Neutrophil (primary cell): Measurements from ENCODE around the gene ACSL6.

Experiments
- H3K27ac ChIP-seq: fragments of 200-600 bp; sonication (generic); 2 replicates; pipeline ENCODE4 v1.5.1; 2016; ENCODE audit warnings: mild to moderate bottlenecking, moderate library complexity
- H3K27me3 ChIP-seq: fragments of 200-600 bp; sonication (generic); 2 replicates; pipeline ENCODE4 v1.6.0; 2016; ENCODE audit warnings: mild to moderate bottlenecking
- H3K36me3 ChIP-seq: fragments of 200-600 bp; sonication (generic); 2 replicates; pipeline ENCODE4 v1.5.1; 2017
- H3K4me1 ChIP-seq, 2 experiments: fragments of 200-600 bp in 1 of 2; sonication (generic) in 1 of 2; 1 replicate in 1 of 2; 2 replicates in 1 of 2; pipeline versions ENCODE4 v1.5.1 to v1.6.1; 2013 to 2016; ENCODE audit warnings: low read depth in 1 of 2, low read length in 1 of 2, mild to moderate bottlenecking in 1 of 2, moderate library complexity in 1 of 2; ENCODE audit not compliant: control insufficient read depth in 1 of 2, insufficient read depth in 1 of 2
- H3K4me3 ChIP-seq, 2 experiments: fragments of 200-600 bp in 1 of 2; sonication (generic) in 1 of 2; 1 replicate in 1 of 2; 2 replicates in 1 of 2; pipeline ENCODE4 v1.5.1; 2013 to 2016; ENCODE audit warnings: low read depth in 1 of 2, low read length in 1 of 2, mild to moderate bottlenecking in 1 of 2, moderate library complexity in 1 of 2
- H3K9me3 ChIP-seq: fragments of 200-600 bp; sonication (generic); 2 replicates; pipeline ENCODE4 v1.5.1; 2016
- TF ChIP-seq, protein P1 (sequence below): fragments of 200-600 bp; sonication (generic); IDR thresholded peaks from 2 replicates; pipeline ENCODE4 v1.5.1; 2016; ENCODE audit warnings: antibody characterized with exemption

The ACSL6 gene

DNA sequence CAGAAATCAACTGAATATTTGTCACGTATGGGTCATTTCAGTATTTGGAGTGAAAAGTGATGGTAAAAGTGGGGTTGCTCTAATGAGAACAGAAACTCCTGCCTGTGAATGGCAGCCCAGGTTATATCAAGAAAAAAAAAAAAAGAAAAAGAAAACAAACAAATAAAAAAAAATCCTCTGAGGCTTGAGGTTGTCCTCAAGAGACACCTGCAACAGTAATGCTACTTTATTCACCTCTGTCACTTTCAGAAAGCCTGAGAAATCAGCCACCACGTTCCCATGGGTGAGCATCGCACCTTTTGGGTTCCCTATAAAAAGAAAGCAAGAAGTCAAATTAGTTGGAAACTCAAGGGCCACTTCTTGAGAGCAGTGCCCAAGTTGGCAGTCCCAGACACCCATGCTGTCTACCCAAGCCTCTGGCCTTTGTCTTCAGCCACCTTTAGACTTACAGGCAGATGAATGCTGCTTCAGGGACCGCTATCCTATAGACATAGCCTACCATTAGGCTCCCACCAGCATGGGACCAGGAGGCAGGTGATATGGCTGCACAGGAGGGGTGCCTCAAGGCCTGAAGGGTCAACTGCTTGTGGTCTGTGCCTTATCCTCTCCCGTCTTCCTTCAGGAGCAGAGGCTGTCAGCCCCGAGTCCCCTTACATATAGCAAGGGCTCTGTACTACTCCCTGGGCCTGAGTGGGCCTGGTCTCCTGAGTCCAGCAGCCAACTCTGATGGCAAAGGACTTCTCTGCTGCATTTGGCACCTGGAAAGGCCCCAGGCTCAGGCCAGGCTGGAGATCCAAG, 34.8 kb downstream of the ACSL6 start:
- Histone ChIP-seq H3K36me3 (no peaks in the 10 kb centered on the region), H3K27me3 (no peaks in the 10 kb centered on the region), H3K9me3 (no peaks in the 10 kb centered on the region), H3K27ac (no peak overlapping the region), H3K4me1 (no peaks in the 10 kb centered on the region), H3K4me3 (no peak overlapping the region)
- TF ChIP-seq, protein P1, sequence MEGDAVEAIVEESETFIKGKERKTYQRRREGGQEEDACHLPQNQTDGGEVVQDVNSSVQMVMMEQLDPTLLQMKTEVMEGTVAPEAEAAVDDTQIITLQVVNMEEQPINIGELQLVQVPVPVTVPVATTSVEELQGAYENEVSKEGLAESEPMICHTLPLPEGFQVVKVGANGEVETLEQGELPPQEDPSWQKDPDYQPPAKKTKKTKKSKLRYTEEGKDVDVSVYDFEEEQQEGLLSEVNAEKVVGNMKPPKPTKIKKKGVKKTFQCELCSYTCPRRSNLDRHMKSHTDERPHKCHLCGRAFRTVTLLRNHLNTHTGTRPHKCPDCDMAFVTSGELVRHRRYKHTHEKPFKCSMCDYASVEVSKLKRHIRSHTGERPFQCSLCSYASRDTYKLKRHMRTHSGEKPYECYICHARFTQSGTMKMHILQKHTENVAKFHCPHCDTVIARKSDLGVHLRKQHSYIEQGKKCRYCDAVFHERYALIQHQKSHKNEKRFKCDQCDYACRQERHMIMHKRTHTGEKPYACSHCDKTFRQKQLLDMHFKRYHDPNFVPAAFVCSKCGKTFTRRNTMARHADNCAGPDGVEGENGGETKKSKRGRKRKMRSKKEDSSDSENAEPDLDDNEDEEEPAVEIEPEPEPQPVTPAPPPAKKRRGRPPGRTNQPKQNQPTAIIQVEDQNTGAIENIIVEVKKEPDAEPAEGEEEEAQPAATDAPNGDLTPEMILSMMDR, result no peak

DNA sequence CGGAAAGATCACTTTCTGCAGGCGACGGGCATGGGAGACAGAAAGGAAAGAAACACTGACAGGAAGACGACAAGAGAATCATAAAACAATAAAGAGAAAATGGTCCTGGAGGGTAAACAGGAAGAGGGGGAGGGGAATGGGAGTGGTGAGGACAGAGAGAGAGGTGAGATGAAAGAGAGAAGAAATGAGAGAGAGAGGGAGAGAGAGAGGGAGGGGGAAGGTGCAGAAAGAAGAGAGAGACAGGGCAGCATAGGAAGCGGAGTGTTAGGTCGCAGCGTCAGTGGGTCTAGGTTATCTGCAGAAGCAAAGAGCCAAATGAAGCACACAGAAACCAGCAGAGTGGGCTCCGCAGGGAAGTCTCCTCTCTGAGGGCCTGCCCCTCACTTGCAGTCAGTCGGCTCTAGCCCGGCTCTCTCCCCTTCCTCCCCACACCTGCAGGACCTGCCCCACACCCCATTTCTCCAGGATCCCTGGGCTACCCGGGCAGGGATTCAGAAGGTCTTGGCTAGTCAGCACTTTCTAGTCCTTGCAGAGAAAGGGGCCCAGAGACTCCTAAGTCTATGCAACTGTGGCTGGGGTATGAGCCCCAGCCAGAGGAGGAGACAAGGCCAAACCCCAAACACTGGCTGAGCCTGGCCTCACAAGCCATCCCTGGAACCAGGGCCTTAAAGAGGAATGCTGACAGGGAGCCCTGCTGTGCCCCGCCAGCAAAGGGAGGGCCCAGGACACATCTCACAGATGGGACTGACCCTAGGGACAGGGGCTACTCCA, 36.3 kb downstream of the ACSL6 start:
- no peaks in the 10 kb centered on the region for H3K36me3 ChIP-seq
- TF ChIP-seq, protein P1, result no peak
- no peaks in the 10 kb centered on the region for H3K4me1 ChIP-seq
- H3K9me3 ChIP-seq, result no peaks in the 10 kb centered on the region
- no peak overlapping the region for H3K4me3 ChIP-seq
- H3K27me3 ChIP-seq, result peaks cover 10% of the 10 kb centered on the region
- H3K27ac ChIP-seq, result no peak overlapping the region

DNA sequence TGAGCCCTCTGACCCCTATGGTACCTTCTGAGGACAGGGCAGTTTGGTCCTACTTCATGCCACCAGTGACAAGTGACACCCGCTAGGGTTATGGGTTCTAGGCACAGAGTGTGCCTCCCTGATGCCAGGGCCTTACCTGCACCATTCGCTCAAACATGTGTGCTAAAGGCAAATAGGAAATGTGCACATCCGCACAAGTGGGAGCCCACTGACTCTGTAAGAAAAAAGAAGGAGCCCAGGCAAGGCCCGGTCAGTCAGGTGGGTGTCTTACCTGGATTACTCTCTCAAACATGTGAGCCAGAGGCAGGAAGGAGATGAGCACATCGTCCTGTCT, 36.9 kb downstream of the ACSL6 start:
- H3K27me3 ChIP-seq, result peaks cover 10% of the 10 kb centered on the region
- TF ChIP-seq, protein P1, result no peak
- H3K27ac ChIP-seq, result no peak overlapping the region
- no peaks in the 10 kb centered on the region for H3K9me3 ChIP-seq
- no peaks in the 10 kb centered on the region for H3K36me3 ChIP-seq
- H3K4me1 ChIP-seq, result no peaks in the 10 kb centered on the region
- no peak overlapping the region for H3K4me3 ChIP-seq

DNA sequence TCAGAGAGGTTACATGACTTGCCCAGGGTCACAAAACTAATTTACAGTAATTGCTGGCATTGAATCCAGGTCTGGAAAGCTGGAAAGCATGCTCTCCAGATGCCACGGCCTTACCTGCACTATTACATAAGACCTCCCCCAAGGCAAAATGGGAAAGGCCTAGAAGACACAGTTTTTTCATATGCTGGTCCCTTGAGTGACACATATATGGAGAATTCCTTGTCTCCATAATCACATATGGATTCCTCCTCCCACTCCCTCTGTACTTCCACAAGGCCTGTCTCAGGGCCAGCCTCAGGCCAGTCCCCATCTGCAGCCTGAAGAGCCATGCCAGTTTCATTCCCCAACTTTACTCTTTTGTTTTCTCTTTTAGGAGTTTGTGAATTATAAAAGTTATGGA, 37.4 kb downstream of the ACSL6 start:
- no peaks in the 10 kb centered on the region for H3K9me3 ChIP-seq
- H3K36me3 ChIP-seq, result no peaks in the 10 kb centered on the region
- H3K27me3 ChIP-seq, result peaks cover 10% of the 10 kb centered on the region
- H3K4me1 ChIP-seq, result no peaks in the 10 kb centered on the region
- no peak overlapping the region for H3K27ac ChIP-seq
- no peak overlapping the region for H3K4me3 ChIP-seq
- TF ChIP-seq, protein P1, result no peak

DNA sequence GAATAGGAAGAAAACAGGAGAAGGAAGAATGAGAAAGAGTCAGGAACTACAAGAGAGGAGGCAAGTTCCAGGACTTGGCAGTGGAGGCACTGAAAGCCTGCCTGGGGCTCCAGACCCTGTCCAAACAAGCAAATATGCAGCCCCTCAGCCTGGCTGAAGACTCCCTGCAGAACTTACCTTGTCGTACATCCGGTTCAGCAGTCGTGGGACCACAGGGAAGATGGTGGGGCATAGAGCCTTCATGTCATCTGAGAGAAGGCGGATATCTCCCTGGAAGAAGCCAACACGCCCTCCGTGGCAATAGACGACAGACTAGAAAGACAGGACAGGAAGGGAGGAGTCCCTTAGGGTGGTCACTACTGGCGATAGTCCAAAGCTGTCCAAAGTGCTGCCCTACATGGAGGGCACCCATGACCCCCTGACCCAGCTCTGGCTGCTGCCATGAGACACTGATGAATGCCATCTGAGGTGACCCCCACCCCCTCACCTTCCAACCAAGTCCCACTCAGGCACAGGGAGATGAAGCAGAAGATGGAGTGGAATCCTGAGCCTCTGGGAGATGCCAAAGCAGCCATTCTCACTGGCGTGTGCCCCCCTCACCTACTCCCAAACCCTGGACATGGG, 38.3 kb downstream of the ACSL6 start:
- H3K36me3 ChIP-seq, result no peaks in the 10 kb centered on the region
- no peak overlapping the region for H3K4me3 ChIP-seq
- H3K9me3 ChIP-seq, result no peaks in the 10 kb centered on the region
- no peak overlapping the region for H3K27ac ChIP-seq
- peaks cover 10% of the 10 kb centered on the region for H3K27me3 ChIP-seq
- TF ChIP-seq, protein P1, result no peak
- no peaks in the 10 kb centered on the region for H3K4me1 ChIP-seq
